ENCODE data around the gene FSHR.

- TF ChIP-seq, protein P1, sequence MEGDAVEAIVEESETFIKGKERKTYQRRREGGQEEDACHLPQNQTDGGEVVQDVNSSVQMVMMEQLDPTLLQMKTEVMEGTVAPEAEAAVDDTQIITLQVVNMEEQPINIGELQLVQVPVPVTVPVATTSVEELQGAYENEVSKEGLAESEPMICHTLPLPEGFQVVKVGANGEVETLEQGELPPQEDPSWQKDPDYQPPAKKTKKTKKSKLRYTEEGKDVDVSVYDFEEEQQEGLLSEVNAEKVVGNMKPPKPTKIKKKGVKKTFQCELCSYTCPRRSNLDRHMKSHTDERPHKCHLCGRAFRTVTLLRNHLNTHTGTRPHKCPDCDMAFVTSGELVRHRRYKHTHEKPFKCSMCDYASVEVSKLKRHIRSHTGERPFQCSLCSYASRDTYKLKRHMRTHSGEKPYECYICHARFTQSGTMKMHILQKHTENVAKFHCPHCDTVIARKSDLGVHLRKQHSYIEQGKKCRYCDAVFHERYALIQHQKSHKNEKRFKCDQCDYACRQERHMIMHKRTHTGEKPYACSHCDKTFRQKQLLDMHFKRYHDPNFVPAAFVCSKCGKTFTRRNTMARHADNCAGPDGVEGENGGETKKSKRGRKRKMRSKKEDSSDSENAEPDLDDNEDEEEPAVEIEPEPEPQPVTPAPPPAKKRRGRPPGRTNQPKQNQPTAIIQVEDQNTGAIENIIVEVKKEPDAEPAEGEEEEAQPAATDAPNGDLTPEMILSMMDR (IDR thresholded peaks at IDR 0.05; ENCODE audit: low read length) = no peak
- TF ChIP-seq EZH2 (IDR thresholded peaks at IDR 0.05; ENCODE audit: borderline replicate concordance, low read length) = no peak
These were observed 104.0 kb downstream of the FSHR start for GRCh38 chr2:49050265-49050664.
